Vagina (tissue), 2 donors: ENCODE results near the gene MFAP3L. TPM values are rescaled to one million over a fixed set of nuclear protein-coding genes. Genes with fewer than 3 reads are reported as not detected.

ENCODE experiments used
- DNase-seq, 2 donors: peaks; one replicate each; pipeline ENCODE4 v3.0.0-alpha.2; 2017; ENCODE audit errors: extremely low spot score in 2 of 2
- H3K27ac ChIP-seq: fragments of 200-600 bp; sonication (generic); one replicate; pipeline ENCODE4 v1.5.1; 2019
- H3K27me3 ChIP-seq: fragments of 200-600 bp; sonication (generic); one replicate; pipeline ENCODE4 v1.5.1; 2019
- H3K36me3 ChIP-seq, 2 donors: fragments of 200-600 bp; sonication (generic); one replicate each; pipeline ENCODE4 v1.5.1; 2017 to 2019
- H3K4me1 ChIP-seq: fragments of 200-600 bp; sonication (generic); one replicate; pipeline ENCODE4 v1.5.1; 2019
- H3K4me3 ChIP-seq, 2 donors: fragments of 200-600 bp; sonication (generic); 1 replicate in 1 of 2; 2 replicates in 1 of 2; pipeline ENCODE4 v1.5.1; 2016 to 2019
- H3K9me3 ChIP-seq: fragments of 200-600 bp; sonication (generic); one replicate; pipeline ENCODE4 v1.5.1; 2019
- CTCF ChIP-seq, 3 experiments: fragments of 450-650 bp in 2 of 3; fragments of 200-600 bp in 1 of 3; sonication (generic) in 1 of 3; IDR thresholded peaks; one replicate each; pipeline ENCODE4 v1.5.1; 2017 to 2019; ENCODE audit warnings: antibody characterized with exemption in 3 of 3, mild to moderate bottlenecking in 2 of 3, moderate library complexity in 2 of 3
- POLR2A ChIP-seq, 2 donors: fragments of 450-650 bp; IDR thresholded peaks; one replicate each; pipeline ENCODE4 v1.6.1; 2017; ENCODE audit warnings: antibody characterized with exemption in 2 of 2, mild to moderate bottlenecking in 2 of 2, moderate library complexity in 2 of 2
- POLR2AphosphoS5 ChIP-seq, 2 donors: sonication (generic); formaldehyde crosslinking; IDR thresholded peaks; one replicate each; pipeline ENCODE4 v1.9.0; 2017; ENCODE audit warnings: antibody characterized with exemption in 2 of 2, mild to moderate bottlenecking in 2 of 2, low read depth in 1 of 2; ENCODE audit not compliant: insufficient read depth in 1 of 2
- intact Hi-C: fragments of 100-400 bp; cut with DNase I; formaldehyde crosslinking; loops from one replicate; pipeline ENCODE4 v1.15.1; 2023
- total RNA-seq: library from RNA; depleted of rRNA; stranded (reverse); fragments of >200 nt; gene quantifications from one replicate; pipeline ENCODE4 v1.2.3, GENCODE V29; 2016

Gene MFAP3L
- total RNA-seq, 1 donor from 2014 or later: 2.2 TPM

GRCh38 chr4:169975131-169975837, 50.9 kb downstream of the MFAP3L start:
- H3K4me1 ChIP-seq: no peaks in the 10 kb centered on the region
- no peak for DNase-seq
- no peak for TF ChIP-seq POLR2AphosphoS5 (IDR thresholded peaks at IDR 0.05; ENCODE audit: insufficient read depth in 1 of 2, low read depth in 1 of 2)
- no peak for TF ChIP-seq POLR2A (IDR thresholded peaks at IDR 0.05)
- TF ChIP-seq CTCF (IDR thresholded peaks at IDR 0.05): no peak
- H3K27me3 ChIP-seq: no peaks in the 10 kb centered on the region
- no peak overlapping the region for H3K27ac ChIP-seq
- no peak overlapping the region for H3K4me3 ChIP-seq
- no peaks in the 10 kb centered on the region for H3K36me3 ChIP-seq
- intact Hi-C loops: no loop called here
- H3K9me3 ChIP-seq: no peaks in the 10 kb centered on the region

- H3K9me3 ChIP-seq: no peaks in the 10 kb centered on the region
- H3K4me1 ChIP-seq: no peaks in the 10 kb centered on the region
- H3K27me3 ChIP-seq: no peaks in the 10 kb centered on the region
- TF ChIP-seq POLR2AphosphoS5 (IDR thresholded peaks at IDR 0.05; ENCODE audit: insufficient read depth in 1 of 2, low read depth in 1 of 2) (no peak), POLR2A (IDR thresholded peaks at IDR 0.05) (no peak), CTCF (IDR thresholded peaks at IDR 0.05) (no peak)
- no peak for DNase-seq
- H3K36me3 ChIP-seq: no peaks in the 10 kb centered on the region
- intact Hi-C loops: no loop called here
- H3K4me3 ChIP-seq: no peak overlapping the region
- no peak overlapping the region for H3K27ac ChIP-seq
These were observed 54.7 kb downstream of the MFAP3L start for GRCh38 chr4:169971456-169972015.

GRCh38 chr4:169968999-169969398, 57.2 kb downstream of the MFAP3L start:
- H3K4me1 ChIP-seq: no peaks in the 10 kb centered on the region
- DNase-seq: no peak
- intact Hi-C loops: no loop called here
- no peak for TF ChIP-seq CTCF (IDR thresholded peaks at IDR 0.05)
- no peak for TF ChIP-seq POLR2A (IDR thresholded peaks at IDR 0.05)
- TF ChIP-seq POLR2AphosphoS5 (IDR thresholded peaks at IDR 0.05; ENCODE audit: insufficient read depth in 1 of 2, low read depth in 1 of 2): no peak
- no peak overlapping the region for H3K4me3 ChIP-seq
- no peak overlapping the region for H3K27ac ChIP-seq
- H3K36me3 ChIP-seq: no peaks in the 10 kb centered on the region
- no peaks in the 10 kb centered on the region for H3K9me3 ChIP-seq
- no peaks in the 10 kb centered on the region for H3K27me3 ChIP-seq

- intact Hi-C loops: no loop called here
- Histone ChIP-seq H3K27me3 (no peaks in the 10 kb centered on the region), H3K36me3 (no peaks in the 10 kb centered on the region), H3K27ac (no peak overlapping the region), H3K4me1 (no peaks in the 10 kb centered on the region), H3K4me3 (no peak overlapping the region), H3K9me3 (no peaks in the 10 kb centered on the region)
- DNase-seq: no peak
- no peak for TF ChIP-seq POLR2AphosphoS5 (IDR thresholded peaks at IDR 0.05; ENCODE audit: insufficient read depth in 1 of 2, low read depth in 1 of 2)
- no peak for TF ChIP-seq POLR2A (IDR thresholded peaks at IDR 0.05)
- no peak for TF ChIP-seq CTCF (IDR thresholded peaks at IDR 0.05)
These were observed 62.2 kb downstream of the MFAP3L start for GRCh38 chr4:169963998-169964397.

- TF ChIP-seq POLR2AphosphoS5 (IDR thresholded peaks at IDR 0.05; ENCODE audit: insufficient read depth in 1 of 2, low read depth in 1 of 2): no peak
- no peak for TF ChIP-seq POLR2A (IDR thresholded peaks at IDR 0.05)
- TF ChIP-seq CTCF (IDR thresholded peaks at IDR 0.05): no peak
- H3K36me3 ChIP-seq: no peaks in the 10 kb centered on the region
- no peaks in the 10 kb centered on the region for H3K27me3 ChIP-seq
- H3K4me1 ChIP-seq: no peaks in the 10 kb centered on the region
- no peak overlapping the region for H3K4me3 ChIP-seq
- H3K27ac ChIP-seq: no peak overlapping the region
- no peaks in the 10 kb centered on the region for H3K9me3 ChIP-seq
- intact Hi-C loops: no loop called here
- DNase-seq: no peak
These were observed 66.9 kb downstream of the MFAP3L start for GRCh38 chr4:169959254-169959653.
